ENCODE measurements around the gene CSNK2A2. TPM values are rescaled to one million over a fixed set of nuclear protein-coding genes. Genes with fewer than 3 reads are reported as not detected.

CSNK2A2 gene
- total and polyA plus RNA-seq, 2 experiments from 2014 or later, result 23.4 to 58.0 TPM

- Histone ChIP-seq H3K9me3 (ENCODE audit: low read depth) (no peaks in the 10 kb centered on the region), H3K4me2 (no peak overlapping the region), H3K9me2 (replicated peaks; ENCODE audit: insufficient read depth) (no peaks in the 10 kb centered on the region), H2AFZ (no peak overlapping the region), H3K36me3 (replicated peaks; ENCODE audit: insufficient read depth, low read depth) (peaks cover 10% of the 10 kb centered on the region), H3K79me2 (peaks cover 32% of the 10 kb centered on the region), H4K20me1 (ENCODE audit: insufficient read depth, poor library complexity, severe bottlenecking) (peaks cover 6% of the 10 kb centered on the region), H3K4me1 (ENCODE audit: insufficient read depth) (no peaks in the 10 kb centered on the region), H3K27me3 (no peaks in the 10 kb centered on the region), H3K27ac (no peak overlapping the region), H3K4me3 (no peak overlapping the region)
- 97% methylated on average over 10 of the region's 10 CpGs for WGBS (ENCODE audit: low lambda C conversion rate, missing lambda C conversion rate)
- DNase-seq (ENCODE audit: low spot score), result no peak
- TF ChIP-seq CTCF (IDR thresholded peaks at IDR 0.05; ENCODE audit: poor library complexity), result no peak
- TF ChIP-seq EZH2phosphoT487 (IDR thresholded peaks at IDR 0.05; ENCODE audit: low read depth, severe bottlenecking, unreplicated experiment), result no peak
- TF ChIP-seq EZH2 (IDR thresholded peaks at IDR 0.05; ENCODE audit: borderline replicate concordance), result no peak
Measured at GRCh38 chr16:58187665-58188421, 10.1 kb downstream of the CSNK2A2 start.

- Histone ChIP-seq H3K9me2 (replicated peaks; ENCODE audit: insufficient read depth) (no peaks in the 10 kb centered on the region), H3K36me3 (replicated peaks; ENCODE audit: insufficient read depth, low read depth) (peaks cover 10% of the 10 kb centered on the region), H3K27ac (no peak overlapping the region), H3K4me2 (no peak overlapping the region), H3K4me1 (ENCODE audit: insufficient read depth) (no peaks in the 10 kb centered on the region), H3K4me3 (no peak overlapping the region), H3K79me2 (peaks cover 26% of the 10 kb centered on the region), H4K20me1 (ENCODE audit: insufficient read depth, poor library complexity, severe bottlenecking) (peaks cover 3% of the 10 kb centered on the region), H3K9me3 (ENCODE audit: low read depth) (no peaks in the 10 kb centered on the region), H3K27me3 (no peaks in the 10 kb centered on the region), H2AFZ (no peak overlapping the region)
- TF ChIP-seq CTCF (IDR thresholded peaks at IDR 0.05; ENCODE audit: poor library complexity) (no peak), EZH2 (IDR thresholded peaks at IDR 0.05; ENCODE audit: borderline replicate concordance) (no peak)
- DNase-seq (ENCODE audit: low spot score), result no peak
Measured at GRCh38 chr16:58187092-58187491, 10.8 kb downstream of the CSNK2A2 start.

- Histone ChIP-seq H3K4me2 (no peak overlapping the region), H3K9me3 (ENCODE audit: low read depth) (no peaks in the 10 kb centered on the region), H2AFZ (no peak overlapping the region), H3K79me2 (peaks cover 21% of the 10 kb centered on the region), H3K9me2 (replicated peaks; ENCODE audit: insufficient read depth) (no peaks in the 10 kb centered on the region), H3K36me3 (replicated peaks; ENCODE audit: insufficient read depth, low read depth) (peaks cover 10% of the 10 kb centered on the region), H3K27me3 (no peaks in the 10 kb centered on the region), H3K4me1 (ENCODE audit: insufficient read depth) (no peaks in the 10 kb centered on the region), H3K4me3 (no peak overlapping the region), H4K20me1 (ENCODE audit: insufficient read depth, poor library complexity, severe bottlenecking) (peaks cover 3% of the 10 kb centered on the region), H3K27ac (no peak overlapping the region)
- WGBS (ENCODE audit: low lambda C conversion rate, missing lambda C conversion rate), result 83% methylated on average over 6 of the region's 6 CpGs
- no peak for TF ChIP-seq CTCF (IDR thresholded peaks at IDR 0.05; ENCODE audit: poor library complexity)
- DNase-seq (ENCODE audit: low spot score), result no peak
Measured at GRCh38 chr16:58186176-58186944, 11.5 kb downstream of the CSNK2A2 start.
